GM18502 (cell line): ENCODE results near the gene CELF2.

Experiments
- ATAC-seq: cut with Tn5 transposase; IDR thresholded peaks from one replicate; pipeline ENCODE4 v1.9.1; 2021; ENCODE audit warnings: mild to moderate bottlenecking; ENCODE audit not compliant: unreplicated experiment, poor library complexity

The CELF2 gene

DNA sequence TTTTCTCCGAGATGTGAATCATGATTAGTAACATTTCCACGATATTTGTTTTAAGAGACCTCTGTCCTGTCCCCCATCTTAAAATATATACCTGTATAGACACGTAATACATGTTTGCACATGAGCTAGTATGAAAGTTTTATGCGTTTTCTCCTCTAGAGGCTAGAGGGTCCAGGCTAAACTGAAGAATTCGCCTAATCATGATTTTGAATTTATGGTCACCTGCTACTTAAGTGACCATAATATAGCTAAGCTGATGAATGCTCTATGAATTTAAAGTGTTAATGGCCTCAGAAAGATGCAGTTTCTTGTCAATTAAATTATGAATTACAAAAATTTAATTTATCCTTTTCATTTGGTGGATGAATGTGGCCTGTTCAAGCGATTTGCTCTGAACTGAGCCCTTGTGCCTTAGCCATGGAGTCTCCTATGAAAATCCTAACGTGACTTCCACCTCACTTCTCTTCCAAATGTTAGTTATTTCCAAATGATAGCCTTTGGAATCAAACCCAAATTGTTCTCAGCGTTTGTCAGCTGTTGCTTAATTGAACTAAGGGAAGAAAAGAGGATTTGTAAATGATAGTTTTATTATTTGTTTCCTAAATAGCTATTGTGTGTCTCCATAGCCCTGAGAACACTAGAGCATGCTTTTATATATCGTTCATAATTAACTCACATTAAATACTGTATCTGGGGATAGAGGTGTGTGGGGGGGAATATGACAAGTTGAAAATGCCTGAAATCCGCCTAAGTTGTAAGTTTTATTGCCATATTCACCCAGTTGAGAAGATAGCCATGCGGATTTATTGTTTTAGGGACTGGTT, 2.3 kb downstream of the CELF2 start:
- no peak for ATAC-seq

DNA sequence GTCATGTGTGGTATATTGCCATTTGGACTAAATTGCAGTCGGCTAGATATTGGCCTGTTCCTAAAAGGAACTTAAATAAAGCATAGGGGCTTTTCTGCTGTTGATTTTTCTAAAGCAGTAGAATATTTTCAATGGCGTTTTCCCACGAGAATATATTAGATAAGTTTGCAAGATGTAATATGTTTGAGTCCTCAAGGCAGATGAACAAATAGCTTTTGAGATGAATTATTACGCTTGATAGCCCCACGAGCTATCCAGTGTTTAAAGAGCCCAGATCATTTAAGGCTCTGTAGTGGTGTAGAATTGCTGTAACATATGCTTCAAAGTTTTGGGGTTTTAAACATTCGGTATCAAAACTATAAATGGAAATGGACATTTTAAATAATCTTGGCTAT, 2.9 kb downstream of the CELF2 start:
- ATAC-seq = no peak

DNA sequence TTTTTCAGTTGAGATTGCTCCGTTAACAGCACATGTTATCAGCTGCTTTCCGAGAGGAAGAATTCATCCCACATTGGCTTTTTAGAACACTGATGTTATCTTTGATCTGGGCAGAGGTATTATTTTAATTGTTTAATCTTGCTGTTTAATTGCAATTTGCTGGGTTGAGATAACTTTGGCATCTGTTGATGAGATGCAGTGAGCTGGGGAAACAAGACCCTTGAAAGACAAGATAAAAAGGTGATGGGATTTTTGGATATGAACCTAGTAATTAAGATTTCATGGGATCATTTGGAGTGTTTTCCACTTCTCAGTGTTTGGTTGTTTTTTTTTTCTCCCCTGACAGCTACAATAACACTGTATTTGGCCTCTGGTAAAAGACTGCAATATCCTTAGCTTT, 4.5 kb downstream of the CELF2 start:
- ATAC-seq = no peak

DNA sequence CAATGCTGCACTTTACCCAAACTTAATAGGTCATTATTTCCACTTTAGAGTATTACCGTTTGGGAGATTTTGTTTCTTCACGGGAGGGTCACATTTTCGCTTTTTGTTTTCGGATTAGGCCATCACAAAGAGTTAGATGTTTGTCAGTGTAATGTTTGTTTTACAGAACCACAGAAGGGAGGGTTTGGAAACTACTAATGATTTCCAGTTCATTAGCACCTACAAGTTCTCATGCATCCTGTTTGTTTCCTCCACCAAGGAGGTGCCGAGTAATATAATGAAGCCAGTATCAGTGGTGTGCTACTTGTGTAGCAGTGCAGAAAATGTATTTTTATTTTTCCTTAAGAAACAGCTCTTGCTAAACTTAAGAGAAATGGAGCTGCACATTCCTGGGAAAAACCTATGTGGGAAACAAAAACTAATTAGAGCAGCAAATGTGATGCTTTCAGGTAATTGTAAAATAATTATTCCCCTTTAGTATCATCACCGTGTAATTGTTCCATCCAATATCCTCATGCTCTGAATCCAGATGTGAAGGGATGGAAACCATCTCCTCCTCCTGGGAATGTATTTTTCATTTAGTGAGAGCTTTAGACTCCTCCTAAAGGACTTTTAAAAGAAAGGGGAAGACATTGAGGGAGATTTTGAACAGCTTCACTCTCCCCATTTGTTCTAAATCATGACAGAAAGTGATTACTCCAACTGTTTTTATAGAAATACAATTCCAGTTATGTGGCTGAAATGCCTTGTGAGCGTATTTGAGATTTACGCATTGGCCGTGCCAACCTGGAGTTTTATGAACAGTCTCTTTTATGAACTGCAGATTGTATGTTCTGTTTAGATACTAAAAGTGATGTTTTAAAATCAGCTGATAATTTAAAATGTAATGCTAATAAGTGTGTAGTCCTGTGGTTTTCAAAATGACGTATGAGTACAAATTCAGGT, 5.6 kb downstream of the CELF2 start:
- no peak for ATAC-seq

DNA sequence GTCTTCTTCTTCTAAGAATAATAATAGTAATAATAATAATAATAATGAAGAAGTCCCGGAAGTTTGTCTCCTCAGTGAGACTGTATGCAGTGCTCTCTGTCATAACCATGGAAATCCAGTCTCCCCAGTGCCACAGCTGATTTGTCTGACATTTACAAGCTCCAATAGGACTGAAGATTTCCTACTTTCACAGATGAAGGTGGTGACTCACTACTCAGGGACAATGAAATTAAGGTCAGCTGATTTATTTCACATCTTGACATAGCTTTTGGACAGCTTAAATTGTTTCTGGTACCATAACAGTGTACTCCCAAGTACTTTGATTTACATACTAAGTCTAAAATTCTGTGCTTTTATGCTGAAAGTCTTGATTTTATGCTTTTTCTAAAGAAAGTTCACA, 6.9 kb downstream of the CELF2 start:
- ATAC-seq = no peak

DNA sequence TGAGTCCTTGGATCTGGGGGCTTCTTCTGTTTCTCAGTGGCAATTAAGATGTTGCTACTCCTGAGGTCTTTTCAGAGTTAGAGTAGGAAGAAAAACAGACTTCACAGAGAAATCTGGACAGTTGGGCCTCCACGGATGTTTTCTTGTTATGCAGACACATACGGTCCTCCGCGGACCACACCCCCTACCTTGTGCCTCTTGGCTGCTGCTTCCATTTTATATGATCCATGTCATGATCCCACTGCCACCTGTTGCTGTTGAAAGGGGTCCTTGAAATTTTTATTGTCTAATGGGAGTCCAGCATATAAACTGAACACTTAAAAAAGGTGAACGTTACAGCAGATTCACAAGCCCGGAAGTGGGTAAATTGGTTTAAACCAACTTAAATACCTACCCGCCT, 8.3 kb downstream of the CELF2 start:
- ATAC-seq = no peak

DNA sequence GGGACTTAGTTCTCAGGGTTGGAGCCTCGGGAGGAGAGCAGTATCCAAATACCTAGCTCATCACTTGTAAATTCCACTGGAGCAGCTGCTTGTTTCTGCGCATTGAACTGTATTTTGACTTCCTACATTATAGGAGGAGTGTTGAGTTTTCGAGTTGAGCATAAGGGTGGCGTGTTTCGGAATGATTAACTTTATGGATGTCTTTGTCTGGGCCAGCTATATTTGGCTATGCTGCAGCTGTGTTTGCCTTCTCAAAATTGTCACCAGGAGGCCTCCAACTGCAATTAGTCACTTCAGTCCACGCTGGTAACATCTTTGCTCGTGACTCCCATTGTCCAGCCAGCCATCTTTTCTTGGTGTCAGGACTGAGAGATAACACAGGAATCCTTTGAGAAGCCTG, 9.1 kb downstream of the CELF2 start:
- no peak for ATAC-seq

DNA sequence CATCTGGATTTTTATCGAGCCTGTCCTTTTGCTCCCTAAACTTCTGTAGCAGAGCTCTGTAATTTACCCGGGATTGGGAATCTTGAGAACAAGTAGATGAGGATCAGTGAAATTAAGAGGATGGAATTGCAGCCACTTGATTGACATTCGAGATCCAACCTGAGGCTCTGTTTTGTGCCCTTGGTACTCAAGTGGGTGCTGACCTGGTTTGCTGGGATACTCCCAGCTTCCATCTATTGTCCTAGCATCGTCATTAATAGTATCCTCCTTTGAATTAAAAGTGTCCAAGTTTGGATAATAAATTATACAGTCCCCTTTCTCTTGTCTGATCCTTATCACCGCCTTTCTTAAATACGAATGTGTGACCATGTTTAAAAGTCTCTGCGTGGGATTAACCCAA, 17.1 kb downstream of the CELF2 start:
- ATAC-seq = no peak

DNA sequence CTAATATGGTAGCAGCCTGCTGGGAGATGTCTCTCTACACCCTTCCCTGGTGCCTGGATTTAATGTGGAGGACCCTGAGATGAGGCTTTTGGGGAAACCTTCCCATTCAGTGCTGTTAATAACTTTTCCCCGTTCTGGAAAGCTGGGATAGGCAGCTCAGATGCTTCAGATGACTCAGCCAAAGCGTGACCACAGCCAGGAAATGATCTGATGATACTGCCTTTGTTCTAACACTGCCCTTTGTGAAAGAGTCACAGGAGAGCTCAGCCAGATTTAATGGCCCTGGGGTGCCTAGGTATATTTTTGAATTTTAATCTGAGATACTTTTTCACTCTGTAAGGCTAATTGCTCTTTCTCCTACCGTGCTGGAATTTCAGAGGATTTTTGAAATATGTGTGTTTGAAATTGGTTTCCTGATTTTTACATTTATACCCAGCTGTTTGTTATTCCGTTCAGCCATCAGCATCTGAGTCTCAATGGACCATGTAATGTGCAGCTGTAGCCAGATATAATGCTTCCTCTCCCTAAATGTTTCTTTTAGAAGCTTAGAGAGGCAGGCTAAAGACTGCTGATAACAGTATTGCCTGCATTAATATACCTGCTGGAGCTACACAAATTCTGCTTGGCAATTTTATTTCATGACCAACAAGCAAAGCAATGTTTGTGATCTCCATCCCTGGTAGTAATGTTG, 17.8 kb downstream of the CELF2 start:
- no peak for ATAC-seq

DNA sequence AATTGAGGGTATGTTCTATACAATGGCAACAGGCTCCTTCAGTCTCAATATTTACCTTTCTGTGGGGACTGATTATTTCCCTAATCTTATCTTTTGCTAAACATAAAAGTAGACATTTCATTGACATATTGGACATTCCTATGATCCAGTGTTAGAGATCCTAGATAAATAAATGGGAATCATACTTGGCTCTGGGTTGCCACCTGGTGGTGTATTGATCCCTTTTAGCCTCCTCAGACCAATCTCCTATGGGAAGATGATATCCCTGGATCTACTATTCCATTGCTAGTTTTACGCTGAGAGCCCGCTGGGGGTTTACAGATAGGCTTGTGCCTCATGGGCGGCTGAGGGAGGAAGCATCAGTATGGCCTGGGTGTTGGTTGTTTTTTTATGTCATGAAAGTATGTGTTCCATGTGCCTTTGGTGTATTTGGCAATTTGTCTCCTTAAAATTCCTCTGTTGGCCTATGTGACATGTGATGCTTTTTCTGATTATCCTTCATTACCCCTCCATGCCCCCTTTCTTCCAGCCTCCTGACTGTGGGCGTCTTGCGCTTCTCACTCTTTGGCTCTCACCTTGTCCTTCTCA, 18.8 kb downstream of the CELF2 start:
- ATAC-seq = no peak

DNA sequence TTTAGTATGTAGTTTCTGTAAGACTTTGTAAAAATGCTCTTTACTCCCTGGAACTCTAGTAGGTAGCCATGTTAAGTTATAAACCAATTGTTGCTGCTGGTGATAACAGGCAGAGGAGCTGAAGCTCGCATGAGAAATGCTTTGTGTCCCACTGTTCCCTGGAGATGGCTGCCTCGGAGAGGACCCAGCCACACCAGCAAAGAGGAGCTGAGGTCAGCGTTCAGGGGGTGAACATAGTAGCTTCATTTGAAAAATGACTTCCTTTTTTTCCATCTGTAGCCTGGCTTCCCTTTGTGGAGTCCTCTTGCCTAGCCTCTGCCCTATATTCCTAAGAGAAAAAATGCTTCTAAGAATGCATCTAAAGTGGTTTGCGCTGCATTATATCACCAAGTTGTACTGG, 20.3 kb downstream of the CELF2 start:
- ATAC-seq = no peak

DNA sequence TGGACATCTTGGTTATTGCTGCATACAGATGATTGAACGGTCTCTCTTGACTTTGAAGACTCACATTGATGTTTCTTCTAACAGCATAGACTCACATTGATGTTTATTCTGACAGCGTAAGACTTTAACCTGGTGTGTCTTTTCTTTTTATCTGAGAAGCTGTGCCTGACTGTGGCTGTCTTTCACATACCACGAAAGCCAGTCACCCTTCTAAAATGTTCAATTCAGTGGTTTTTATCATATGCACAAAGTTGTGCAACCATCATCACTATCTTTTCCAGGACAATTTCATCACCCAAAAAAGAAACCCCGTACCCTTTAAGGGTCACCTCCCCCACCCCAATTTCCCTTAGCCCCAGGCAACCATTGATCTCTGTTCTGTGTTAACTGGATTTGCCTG, 24.7 kb downstream of the CELF2 start:
- ATAC-seq = no peak

DNA sequence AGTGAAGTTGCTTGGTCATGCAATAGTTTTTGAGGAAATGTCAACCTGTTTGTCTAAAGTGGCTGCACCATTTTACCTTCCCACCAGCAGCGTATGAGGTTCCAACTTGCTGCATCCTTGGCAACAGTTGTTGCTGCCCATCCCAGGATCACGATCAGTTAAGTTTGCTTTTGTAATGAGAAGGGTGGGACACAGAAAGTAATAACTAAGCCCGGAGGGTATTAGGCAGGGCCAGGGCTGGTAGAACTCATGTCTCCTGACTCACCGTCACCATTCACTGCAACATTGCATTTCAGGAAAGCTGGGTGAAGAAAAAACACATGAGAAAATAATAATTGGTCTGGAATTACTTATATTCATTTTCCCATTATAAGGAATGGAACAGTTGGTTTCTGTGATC, 25.4 kb downstream of the CELF2 start:
- no peak for ATAC-seq

DNA sequence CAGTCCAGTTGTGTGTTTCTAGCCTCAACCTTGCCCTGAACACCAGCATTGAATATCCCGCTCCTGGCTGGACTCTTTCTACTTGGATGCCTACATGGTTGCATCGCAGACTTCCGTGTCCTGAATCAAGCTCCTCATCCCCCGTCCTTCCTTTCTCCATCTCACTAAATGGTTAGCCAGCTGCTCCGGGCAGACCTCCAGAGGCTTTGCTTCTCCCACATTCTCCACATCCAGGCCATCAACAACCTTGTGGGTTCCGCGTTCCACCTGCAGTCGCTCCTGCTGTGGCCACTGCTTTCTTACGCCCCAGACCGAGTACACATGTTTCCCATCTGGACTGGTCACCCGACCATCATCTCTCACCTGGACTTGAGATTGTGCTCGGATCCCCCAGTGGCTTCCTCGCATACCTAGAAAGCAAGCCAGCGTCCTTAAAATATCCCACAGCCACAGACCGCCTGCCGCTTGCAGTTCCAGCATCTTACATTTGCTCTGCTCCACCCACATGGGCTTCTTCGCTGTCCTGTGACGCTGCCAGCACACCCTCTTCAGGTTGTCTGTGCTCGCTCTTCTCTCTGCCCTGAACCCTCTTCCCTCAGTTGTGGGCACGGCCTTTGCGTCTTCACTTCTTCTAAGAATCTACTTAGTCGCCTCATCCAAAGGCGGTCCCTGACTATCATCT, 25.9 kb downstream of the CELF2 start:
- no peak for ATAC-seq

DNA sequence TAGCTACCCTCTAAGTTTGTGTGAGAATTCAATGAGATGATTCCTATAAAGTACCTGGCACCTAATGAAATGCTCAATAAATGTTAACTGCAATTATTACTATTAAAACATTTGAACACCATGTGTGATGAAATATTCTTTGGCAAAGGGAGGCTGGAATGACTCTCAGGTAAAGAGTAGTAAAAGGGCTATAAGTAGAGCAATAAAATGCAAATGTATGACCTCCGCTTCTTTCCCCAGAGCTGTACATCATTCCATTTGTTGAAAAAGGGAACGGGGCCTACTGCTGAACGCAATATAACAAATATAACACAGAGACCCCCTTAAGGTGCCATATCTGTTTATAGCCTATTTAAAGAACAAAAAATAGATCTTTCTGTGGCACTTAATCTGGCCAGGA, 27.8 kb downstream of the CELF2 start:
- ATAC-seq = no peak

DNA sequence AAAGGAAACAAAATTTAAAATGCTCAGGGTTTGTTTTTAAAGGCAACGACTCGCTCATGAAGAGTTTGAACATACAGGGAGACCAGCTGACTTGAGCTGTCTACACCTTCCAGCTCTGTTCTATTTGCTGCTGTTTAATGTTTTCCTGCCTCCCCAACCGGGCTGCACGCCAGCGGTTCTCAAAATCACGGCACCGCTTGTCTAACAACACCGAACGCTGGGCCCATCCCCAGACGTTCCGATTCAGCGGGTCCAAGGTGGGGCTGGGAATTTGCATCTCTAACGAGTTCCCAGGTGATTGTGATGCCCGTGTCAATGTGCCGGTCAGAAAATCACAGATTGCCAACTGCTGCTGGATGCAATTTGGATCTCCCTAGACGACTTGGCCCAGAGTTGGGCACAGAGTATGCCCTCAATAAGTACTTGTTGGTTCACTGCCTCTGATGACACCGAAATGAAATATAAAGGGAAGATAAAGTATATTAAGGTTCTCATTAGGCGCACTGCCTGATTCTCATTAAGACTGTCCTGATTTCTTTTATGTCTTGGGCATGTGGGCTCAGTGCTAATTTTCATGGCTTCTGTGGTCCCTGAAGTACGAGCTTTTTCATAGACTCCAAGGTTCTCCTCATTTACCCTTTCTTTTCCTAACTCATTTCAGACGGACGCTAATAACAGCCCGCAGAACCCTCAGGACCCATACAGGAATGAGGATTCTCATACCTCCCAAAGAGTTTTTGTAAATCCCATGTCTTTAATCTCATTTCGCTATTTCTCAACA, 28.5 kb downstream of the CELF2 start:
- no peak for ATAC-seq

DNA sequence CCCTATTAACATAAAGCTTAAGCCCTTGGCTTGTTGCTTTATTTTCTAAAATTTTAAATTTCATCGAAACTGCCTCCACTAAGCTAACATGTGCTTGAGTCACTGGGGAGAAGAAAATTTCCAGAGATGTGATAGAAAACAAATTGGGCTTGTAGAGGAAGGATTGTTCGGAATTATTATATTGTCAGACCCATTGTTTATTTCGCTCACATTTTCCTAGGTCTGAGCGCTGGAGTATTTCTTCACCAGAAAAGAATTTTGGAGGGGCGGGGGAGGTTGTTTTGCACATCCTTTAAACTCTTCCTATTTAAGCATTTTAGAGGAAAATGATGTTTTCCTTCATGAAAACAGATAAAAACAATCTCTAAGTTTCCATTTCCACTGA, 29.1 kb downstream of the CELF2 start:
- no peak for ATAC-seq

DNA sequence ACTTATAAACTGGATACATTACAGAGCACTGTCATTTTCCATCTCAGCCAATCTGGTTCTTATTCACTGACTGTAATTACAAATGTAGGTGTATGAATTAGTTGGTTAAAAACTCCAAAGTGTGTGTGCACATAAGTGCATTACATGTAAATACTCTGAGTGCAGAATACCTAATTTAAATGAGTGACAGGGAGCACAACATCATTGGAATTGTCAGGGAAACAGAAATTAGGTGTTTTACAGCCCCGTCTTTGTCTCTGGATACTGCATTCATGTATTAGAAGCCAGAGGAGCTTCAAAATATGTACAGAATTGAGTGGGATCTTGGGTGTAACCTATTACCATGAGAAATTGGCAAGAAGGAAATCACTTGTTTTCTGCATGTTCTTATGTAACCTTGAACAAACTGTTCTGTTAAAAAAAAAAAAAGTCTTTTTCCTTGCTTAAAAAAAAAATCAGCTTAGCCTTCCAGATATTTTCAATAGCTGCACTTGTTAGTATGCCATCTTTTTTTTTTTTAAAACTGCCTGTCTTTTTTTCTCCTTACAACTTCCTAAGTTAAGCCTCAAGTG, 31.1 kb downstream of the CELF2 start:
- no peak for ATAC-seq

DNA sequence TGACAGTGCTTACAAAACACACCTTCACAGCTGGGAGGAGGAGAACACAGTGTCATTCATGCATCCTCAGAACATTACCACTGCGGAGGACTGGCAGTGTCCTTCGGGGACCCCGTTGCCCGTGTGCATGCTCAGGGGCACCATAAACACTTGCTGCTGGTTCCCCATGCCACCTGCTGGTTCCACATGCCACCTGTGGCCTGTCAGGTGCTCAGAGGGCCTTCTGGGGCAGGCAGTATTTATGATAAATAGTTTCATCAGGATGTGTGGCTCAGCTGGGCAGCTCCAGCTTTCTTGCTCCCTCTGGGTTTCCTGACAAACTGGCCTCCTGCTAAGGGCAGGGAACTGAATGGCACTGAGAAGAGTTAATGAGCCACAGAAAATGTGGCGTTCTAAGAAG, 32.1 kb downstream of the CELF2 start:
- no peak for ATAC-seq
